ENCODE measurements around the gene AATK.

- TF ChIP-seq, protein P1, sequence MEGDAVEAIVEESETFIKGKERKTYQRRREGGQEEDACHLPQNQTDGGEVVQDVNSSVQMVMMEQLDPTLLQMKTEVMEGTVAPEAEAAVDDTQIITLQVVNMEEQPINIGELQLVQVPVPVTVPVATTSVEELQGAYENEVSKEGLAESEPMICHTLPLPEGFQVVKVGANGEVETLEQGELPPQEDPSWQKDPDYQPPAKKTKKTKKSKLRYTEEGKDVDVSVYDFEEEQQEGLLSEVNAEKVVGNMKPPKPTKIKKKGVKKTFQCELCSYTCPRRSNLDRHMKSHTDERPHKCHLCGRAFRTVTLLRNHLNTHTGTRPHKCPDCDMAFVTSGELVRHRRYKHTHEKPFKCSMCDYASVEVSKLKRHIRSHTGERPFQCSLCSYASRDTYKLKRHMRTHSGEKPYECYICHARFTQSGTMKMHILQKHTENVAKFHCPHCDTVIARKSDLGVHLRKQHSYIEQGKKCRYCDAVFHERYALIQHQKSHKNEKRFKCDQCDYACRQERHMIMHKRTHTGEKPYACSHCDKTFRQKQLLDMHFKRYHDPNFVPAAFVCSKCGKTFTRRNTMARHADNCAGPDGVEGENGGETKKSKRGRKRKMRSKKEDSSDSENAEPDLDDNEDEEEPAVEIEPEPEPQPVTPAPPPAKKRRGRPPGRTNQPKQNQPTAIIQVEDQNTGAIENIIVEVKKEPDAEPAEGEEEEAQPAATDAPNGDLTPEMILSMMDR (IDR thresholded peaks at IDR 0.05; ENCODE audit: low read depth, low read length, poor library complexity, severe bottlenecking): no peak
- no peak for TF ChIP-seq EZH2phosphoT487 (IDR thresholded peaks at IDR 0.05; ENCODE audit: borderline replicate concordance, low read length)
Measured at GRCh38 chr17:81182596-81182995, 16.6 kb upstream of the AATK start.
